ENCODE data around the gene SOHLH2. TPM values are rescaled to one million over a fixed set of nuclear protein-coding genes. Genes with fewer than 3 reads are reported as not detected.

The SOHLH2 gene
- polyA plus RNA-seq, 1 of the 3 experiments (the other 2 are of a cell fraction): 0.85 TPM

DNA sequence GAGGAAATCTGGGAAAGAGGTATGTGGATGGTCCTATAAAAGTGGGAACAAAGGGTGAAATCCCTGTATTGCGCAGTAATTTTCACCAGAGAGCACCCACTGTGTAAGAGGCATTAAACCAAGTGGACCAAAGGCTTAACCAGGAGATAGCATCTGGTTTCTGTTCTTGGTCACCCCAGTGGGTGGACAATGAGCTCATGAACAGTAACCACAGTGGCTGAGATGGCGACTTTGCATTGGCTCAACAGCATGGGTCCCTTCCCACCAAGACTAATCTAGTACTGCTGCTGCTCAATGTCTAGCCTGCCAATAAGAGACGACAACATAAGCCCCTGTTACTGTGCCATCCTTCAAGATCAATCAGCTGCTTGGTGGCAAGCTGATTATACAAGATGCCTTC is 46.7 kb upstream of the SOHLH2 start:
- 73% methylated on average over 3 of the region's 3 CpGs for WGBS (ENCODE audit: low lambda C conversion rate)
- no peaks in the 10 kb centered on the region for H4K20me1 ChIP-seq (ENCODE audit: insufficient read depth)
- H3K36me3 ChIP-seq (replicated peaks in 1 of 2; ENCODE audit: control insufficient read depth in 1 of 2, insufficient read depth in 2 of 2, low read length in 1 of 2): no peaks in the 10 kb centered on the region
- H3K27me3 ChIP-seq (ENCODE audit: insufficient read depth): no peaks in the 10 kb centered on the region
- no peak overlapping the region for H3K27ac ChIP-seq (ENCODE audit: low read depth in 2 of 2, low read length in 1 of 2)
- POLR2A ChIA-PET: no interaction called here
- TF ChIP-seq, protein P1, sequence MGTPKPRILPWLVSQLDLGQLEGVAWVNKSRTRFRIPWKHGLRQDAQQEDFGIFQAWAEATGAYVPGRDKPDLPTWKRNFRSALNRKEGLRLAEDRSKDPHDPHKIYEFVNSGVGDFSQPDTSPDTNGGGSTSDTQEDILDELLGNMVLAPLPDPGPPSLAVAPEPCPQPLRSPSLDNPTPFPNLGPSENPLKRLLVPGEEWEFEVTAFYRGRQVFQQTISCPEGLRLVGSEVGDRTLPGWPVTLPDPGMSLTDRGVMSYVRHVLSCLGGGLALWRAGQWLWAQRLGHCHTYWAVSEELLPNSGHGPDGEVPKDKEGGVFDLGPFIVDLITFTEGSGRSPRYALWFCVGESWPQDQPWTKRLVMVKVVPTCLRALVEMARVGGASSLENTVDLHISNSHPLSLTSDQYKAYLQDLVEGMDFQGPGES (IDR thresholded peaks at IDR 0.05; ENCODE audit: low read depth, low read length): no peak
- TF ChIP-seq EP300 (IDR thresholded peaks at IDR 0.05; ENCODE audit: borderline replicate concordance in 1 of 2, low read depth in 1 of 2, low read length in 1 of 2) (no peak), GATA2 (CRISPR knock-in tag; IDR thresholded peaks at IDR 0.05) (no peak), SMC3 (IDR thresholded peaks at IDR 0.05; ENCODE audit: low read depth, low read length) (no peak), JUND (IDR thresholded peaks at IDR 0.05) (no peak), RAD21 (IDR thresholded peaks at IDR 0.05; ENCODE audit: low read length) (no peak), RFX5 (IDR thresholded peaks at IDR 0.05; ENCODE audit: low read length) (no peak), MEF2A (IDR thresholded peaks at IDR 0.05; ENCODE audit: borderline replicate concordance, low read depth) (no peak), NRF1 (IDR thresholded peaks at IDR 0.05; ENCODE audit: low read depth, low read length) (no peak), YY1 (IDR thresholded peaks at IDR 0.05; ENCODE audit: low read depth) (no peak), MXI1 (IDR thresholded peaks at IDR 0.05; ENCODE audit: low read depth, low read length) (no peak), TAF1 (IDR thresholded peaks at IDR 0.05; ENCODE audit: borderline replicate concordance, low read depth, low read length) (no peak), TCF12 (IDR thresholded peaks at IDR 0.05) (no peak)
- TF ChIP-seq, protein P2, sequence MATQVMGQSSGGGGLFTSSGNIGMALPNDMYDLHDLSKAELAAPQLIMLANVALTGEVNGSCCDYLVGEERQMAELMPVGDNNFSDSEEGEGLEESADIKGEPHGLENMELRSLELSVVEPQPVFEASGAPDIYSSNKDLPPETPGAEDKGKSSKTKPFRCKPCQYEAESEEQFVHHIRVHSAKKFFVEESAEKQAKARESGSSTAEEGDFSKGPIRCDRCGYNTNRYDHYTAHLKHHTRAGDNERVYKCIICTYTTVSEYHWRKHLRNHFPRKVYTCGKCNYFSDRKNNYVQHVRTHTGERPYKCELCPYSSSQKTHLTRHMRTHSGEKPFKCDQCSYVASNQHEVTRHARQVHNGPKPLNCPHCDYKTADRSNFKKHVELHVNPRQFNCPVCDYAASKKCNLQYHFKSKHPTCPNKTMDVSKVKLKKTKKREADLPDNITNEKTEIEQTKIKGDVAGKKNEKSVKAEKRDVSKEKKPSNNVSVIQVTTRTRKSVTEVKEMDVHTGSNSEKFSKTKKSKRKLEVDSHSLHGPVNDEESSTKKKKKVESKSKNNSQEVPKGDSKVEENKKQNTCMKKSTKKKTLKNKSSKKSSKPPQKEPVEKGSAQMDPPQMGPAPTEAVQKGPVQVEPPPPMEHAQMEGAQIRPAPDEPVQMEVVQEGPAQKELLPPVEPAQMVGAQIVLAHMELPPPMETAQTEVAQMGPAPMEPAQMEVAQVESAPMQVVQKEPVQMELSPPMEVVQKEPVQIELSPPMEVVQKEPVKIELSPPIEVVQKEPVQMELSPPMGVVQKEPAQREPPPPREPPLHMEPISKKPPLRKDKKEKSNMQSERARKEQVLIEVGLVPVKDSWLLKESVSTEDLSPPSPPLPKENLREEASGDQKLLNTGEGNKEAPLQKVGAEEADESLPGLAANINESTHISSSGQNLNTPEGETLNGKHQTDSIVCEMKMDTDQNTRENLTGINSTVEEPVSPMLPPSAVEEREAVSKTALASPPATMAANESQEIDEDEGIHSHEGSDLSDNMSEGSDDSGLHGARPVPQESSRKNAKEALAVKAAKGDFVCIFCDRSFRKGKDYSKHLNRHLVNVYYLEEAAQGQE (IDR thresholded peaks at IDR 0.05; ENCODE audit: low read depth, low read length): no peak
- TF ChIP-seq, protein P3, sequence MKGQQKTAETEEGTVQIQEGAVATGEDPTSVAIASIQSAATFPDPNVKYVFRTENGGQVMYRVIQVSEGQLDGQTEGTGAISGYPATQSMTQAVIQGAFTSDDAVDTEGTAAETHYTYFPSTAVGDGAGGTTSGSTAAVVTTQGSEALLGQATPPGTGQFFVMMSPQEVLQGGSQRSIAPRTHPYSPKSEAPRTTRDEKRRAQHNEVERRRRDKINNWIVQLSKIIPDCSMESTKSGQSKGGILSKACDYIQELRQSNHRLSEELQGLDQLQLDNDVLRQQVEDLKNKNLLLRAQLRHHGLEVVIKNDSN (IDR thresholded peaks at IDR 0.05; ENCODE audit: borderline replicate concordance, low read depth): no peak
- TF ChIP-seq, protein P4, sequence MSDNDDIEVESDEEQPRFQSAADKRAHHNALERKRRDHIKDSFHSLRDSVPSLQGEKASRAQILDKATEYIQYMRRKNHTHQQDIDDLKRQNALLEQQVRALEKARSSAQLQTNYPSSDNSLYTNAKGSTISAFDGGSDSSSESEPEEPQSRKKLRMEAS (IDR thresholded peaks at IDR 0.05; ENCODE audit: low read depth): no peak
- TF ChIP-seq, protein P5, sequence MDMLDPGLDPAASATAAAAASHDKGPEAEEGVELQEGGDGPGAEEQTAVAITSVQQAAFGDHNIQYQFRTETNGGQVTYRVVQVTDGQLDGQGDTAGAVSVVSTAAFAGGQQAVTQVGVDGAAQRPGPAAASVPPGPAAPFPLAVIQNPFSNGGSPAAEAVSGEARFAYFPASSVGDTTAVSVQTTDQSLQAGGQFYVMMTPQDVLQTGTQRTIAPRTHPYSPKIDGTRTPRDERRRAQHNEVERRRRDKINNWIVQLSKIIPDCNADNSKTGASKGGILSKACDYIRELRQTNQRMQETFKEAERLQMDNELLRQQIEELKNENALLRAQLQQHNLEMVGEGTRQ (IDR thresholded peaks at IDR 0.05; ENCODE audit: borderline replicate concordance, low read depth, low read length): no peak
- TF ChIP-seq, protein P6, sequence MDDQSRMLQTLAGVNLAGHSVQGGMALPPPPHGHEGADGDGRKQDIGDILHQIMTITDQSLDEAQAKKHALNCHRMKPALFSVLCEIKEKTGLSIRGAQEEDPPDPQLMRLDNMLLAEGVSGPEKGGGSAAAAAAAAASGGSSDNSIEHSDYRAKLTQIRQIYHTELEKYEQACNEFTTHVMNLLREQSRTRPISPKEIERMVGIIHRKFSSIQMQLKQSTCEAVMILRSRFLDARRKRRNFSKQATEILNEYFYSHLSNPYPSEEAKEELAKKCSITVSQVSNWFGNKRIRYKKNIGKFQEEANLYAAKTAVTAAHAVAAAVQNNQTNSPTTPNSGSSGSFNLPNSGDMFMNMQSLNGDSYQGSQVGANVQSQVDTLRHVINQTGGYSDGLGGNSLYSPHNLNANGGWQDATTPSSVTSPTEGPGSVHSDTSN (IDR thresholded peaks at IDR 0.05): no peak
- H3K79me2 ChIP-seq (ENCODE audit: insufficient read depth): no peaks in the 10 kb centered on the region
- H3F3A ChIP-seq (replicated peaks; ENCODE audit: insufficient read depth): no peaks in the 10 kb centered on the region
- DNase-seq: no peak
- H2AFZ ChIP-seq (ENCODE audit: low read depth): no peak overlapping the region
- no peaks in the 10 kb centered on the region for H3K9me2 ChIP-seq
- H3K4me3 ChIP-seq (ENCODE audit: low read depth in 2 of 2, low read length in 1 of 2): no peak overlapping the region
- no peak overlapping the region for H3K9ac ChIP-seq
- no peaks in the 10 kb centered on the region for H3K9me3 ChIP-seq
- CTCF ChIA-PET: interaction anchor here (0.7 to 1.0 kb wide), 3 partner anchors 9 to 14 kb away, joined by 3 read pairs; no protein-coding TSS in a partner anchor
- no peak overlapping the region for H3K4me2 ChIP-seq
- H3K4me1 ChIP-seq (ENCODE audit: control insufficient read depth in 1 of 2, insufficient read depth in 2 of 2, low read depth in 1 of 2, low read length in 1 of 2): no peaks in the 10 kb centered on the region

All from SK-N-SH (cell line).